Vagina (tissue), 2 donors: ENCODE data around the gene CTSD.

Source experiments
- POLR2A ChIP-seq, 2 donors: fragments of 450-650 bp; IDR thresholded peaks; one replicate each; pipeline ENCODE4 v1.6.1; 2017; ENCODE audit warnings: antibody characterized with exemption in 2 of 2, mild to moderate bottlenecking in 2 of 2, moderate library complexity in 2 of 2
- POLR2AphosphoS5 ChIP-seq, 2 donors: sonication (generic); formaldehyde crosslinking; IDR thresholded peaks; one replicate each; pipeline ENCODE4 v1.9.0; 2017; ENCODE audit warnings: antibody characterized with exemption in 2 of 2, mild to moderate bottlenecking in 2 of 2, low read depth in 1 of 2; ENCODE audit not compliant: insufficient read depth in 1 of 2

DNA sequence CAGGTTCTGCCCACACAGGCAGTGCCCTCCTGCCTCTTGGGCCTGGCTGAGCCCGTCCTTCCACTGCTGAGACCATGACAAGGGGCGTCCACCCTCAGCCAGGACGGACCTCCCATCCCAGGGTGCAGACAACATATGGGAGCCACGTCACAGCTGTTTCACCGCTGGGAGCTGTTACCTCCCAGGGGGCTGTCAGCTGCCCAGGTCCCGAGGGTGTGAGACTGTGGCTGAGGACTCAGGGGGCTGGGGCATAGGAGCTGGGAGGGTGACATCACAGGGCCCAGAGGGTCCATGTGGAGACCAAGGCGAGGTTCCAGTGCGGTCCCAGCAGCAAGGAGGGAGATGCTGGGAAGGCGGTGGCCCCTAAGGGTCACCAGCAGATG lies 17.9 kb upstream of the CTSD start:
- no peak for TF ChIP-seq POLR2AphosphoS5 (IDR thresholded peaks at IDR 0.05; ENCODE audit: insufficient read depth in 1 of 2, low read depth in 1 of 2)
- no peak for TF ChIP-seq POLR2A (IDR thresholded peaks at IDR 0.05)
